NCI-H1105 treated with DMSO at 0.1 percent for 48 hours (cell line): ENCODE results near the gene EIF2S3.
"Not testable (repeated sequence)": the region's sequence is repeated elsewhere in the genome, so short reads cannot be mapped to it uniquely, and the experiment has no call there.

Experiments used
- DNase-seq: peaks from one replicate; lab custom pipeline; 2025; lab: John Stamatoyannopoulos, UW

EIF2S3 gene

DNA sequence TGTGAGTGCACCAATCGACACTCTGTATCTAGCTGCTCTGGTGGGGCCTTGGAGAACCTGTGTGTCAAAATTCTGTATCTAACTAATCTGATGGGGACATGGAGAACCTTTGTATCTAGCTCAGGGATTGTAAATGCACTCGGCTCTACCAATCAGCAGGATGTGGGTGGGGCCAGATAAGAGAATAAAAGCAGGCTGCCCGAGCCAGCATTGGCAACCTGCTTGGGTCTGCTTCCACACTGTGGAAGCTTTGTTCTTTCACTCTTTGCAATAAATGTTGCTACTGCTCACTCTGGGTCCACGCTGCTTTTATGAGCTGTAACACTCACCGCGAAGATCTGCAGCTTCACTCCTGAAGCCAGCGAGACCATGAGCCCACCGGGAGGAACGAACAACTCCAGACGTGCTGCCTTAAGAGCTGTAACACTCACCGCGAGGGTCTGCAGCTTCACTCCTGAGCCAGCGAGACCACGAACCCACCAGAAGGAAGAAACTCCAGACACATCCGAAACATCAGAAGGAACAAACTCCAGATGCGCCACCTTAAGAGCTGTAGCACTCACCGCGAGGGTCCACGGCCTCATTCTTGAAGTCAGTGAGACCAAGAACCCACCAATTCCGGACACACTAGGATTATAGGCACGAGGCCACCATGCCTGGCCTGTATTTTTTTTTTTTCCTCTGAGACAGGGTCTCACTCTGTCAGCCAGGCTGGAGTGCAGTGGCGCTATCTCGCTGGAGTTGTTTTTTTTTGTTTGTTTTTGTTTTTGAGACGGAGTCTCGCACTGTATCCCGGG lies 4.0 kb upstream of the EIF2S3 start:
- not testable (repeated sequence) for DNase-seq

GRCh38 chrX:24055043-24055356 lies 244 bp downstream of the EIF2S3 start:
- no peak for DNase-seq

- no peak for DNase-seq
Observed at GRCh38 chrX:24063488-24063887, 8.7 kb downstream of the EIF2S3 start.

GRCh38 chrX:24069877-24070276 lies 15.1 kb downstream of the EIF2S3 start:
- DNase-seq, result no peak

- no peak for DNase-seq
Observed at GRCh38 chrX:24079411-24079810, 24.7 kb downstream of the EIF2S3 start.

GRCh38 chrX:24080245-24080644 lies 25.5 kb downstream of the EIF2S3 start:
- DNase-seq, result not testable (repeated sequence)

- DNase-seq, result no peak
Observed at GRCh38 chrX:24080704-24081103, 25.9 kb downstream of the EIF2S3 start.

- DNase-seq, result peak; percentile 69
Observed at GRCh38 chrX:24081661-24082154, 27.0 kb downstream of the EIF2S3 start.

GRCh38 chrX:24082447-24082846 lies 27.7 kb downstream of the EIF2S3 start:
- no peak for DNase-seq

- DNase-seq, result no peak
Observed at GRCh38 chrX:24085101-24085500, 30.3 kb downstream of the EIF2S3 start.

GRCh38 chrX:24090300-24091200 lies 35.8 kb downstream of the EIF2S3 start:
- no peak for DNase-seq

- DNase-seq, result no peak
Observed at GRCh38 chrX:24093746-24094145, 39.0 kb downstream of the EIF2S3 start.

GRCh38 chrX:24097741-24098260 lies 43.0 kb downstream of the EIF2S3 start:
- no peak for DNase-seq

DNA sequence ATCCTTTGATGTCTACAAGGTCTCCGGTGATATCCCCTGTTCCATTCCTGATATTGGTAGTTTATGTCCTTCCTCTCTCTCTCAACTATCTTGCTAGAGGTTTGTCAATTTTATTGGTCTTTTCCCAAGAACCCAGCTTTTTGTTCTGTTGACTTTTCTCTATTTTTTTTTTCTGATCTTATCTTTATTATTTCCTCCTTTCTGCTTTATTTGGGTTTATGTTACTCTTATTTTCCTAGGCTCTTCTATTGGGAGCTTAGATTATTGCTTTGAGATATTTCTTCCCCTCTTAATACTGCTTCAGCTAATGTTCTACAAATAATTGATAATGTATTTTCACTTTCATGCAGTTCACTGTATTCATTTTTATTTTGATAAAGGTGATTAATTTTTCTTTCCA lies 44.2 kb downstream of the EIF2S3 start:
- no peak for DNase-seq

DNA sequence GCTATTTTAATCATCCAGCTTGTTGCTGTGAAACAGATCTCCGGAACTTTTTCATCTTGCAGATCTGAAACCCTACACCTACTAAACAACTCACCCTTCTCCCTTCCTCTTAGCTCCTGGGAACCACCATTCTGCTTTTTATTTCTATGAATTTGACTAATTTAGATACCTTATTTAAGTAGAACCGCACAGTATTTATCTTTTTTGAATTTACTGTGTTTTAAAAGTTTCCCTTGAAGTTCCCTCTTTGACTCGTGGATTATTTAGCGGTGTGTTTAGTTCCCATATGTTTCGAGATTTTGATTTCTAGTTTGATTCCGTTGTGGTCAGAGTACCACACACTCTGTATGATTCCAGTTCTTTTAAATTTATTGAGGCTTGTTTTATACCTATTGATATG lies 44.6 kb downstream of the EIF2S3 start:
- DNase-seq, result no peak

GRCh38 chrX:24100713-24101112 lies 46.0 kb downstream of the EIF2S3 start:
- DNase-seq, result no peak

GRCh38 chrX:24110069-24110468 lies 55.3 kb downstream of the EIF2S3 start:
- peak; percentile 59 for DNase-seq

DNA sequence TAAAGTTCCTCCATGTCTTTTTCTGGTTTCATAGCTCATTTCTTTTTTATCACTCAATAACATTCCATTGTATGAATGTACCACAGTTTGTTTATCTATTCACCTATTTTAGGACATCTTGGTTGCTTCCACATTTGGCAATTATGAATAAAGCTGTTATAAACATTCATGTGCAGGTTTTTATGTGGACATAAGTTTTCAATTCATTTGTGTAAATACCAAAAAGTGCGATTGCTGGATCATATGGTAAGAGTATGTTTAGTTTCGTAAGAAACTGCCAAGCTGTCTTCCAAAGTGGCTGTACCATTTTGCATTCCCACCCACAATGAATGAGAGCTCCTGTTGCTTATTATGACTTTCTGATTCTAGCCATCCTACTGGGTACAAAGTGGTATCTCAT lies 58.4 kb downstream of the EIF2S3 start:
- no peak for DNase-seq

DNA sequence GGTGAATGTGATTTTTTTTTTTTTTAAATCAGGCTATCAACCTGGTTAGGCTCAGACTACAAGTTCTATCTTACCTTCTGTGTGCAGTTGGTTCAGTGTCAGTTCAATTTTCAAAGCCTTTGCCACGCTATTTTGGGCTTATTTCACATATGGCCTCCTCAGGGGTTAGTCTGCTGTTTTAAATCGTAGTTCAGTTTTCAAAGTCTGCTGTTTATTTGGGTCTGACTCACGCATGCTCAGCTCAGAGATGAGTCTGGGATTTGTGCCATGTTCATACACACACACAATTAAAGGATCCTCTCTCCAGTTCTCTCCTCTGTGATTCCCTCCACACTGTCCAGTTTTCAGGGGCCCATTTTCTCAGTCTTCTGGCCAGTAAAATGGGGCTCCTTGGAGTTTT lies 62.5 kb downstream of the EIF2S3 start:
- no peak for DNase-seq

DNA sequence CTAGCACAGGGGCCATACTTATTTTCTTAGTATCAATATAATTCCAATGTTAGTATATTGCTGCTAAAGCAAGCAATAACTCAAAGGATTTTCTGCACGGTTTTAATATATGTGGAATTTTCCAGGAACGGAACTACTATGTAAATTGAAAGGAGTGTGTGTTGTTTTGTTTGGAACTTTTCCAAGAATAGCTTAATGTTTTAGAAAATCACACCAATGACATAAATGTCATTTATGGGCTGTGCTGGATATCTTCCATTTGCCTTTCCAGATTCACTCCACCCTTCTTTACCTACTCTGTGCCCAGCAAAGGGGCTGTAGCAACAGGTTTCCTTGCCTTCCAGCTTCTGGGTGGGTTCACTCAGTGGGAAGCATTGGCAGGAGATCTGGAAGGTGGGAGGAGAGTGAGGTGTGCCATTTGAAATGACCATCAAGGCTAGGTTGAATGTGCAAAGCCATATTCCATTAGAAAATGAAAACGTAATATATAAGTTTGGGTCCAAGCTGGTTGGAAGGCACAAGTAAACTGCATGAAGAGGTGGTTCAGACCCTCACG lies 69.6 kb downstream of the EIF2S3 start:
- DNase-seq, result no peak

DNA sequence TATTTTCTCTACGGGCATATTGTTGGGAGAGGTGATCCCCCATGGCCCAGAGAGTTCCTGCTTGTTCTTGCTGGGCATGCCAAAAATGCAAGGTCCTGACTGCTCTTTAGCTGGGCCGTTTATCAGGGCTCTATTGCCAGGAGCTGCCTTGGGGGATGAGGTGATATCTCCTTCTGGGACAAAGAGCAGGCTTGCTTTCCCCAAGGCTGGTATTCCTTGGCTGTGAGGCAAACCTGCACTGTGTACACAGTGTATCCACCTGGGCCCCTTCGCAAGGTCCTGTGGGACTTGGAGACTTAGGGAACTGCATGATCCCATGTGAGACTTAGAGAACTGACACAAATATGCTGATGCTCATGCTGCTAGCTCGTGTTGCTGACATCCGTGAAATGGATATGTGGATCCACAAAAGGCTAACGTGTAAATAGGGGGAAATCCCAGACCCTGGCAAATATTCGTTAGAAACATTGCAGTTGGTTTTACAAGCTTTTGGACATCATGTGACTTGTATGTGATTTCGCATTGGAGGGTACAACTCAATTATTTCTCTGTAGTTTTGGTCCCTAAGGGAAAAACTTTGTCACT lies 70.4 kb downstream of the EIF2S3 start:
- no peak for DNase-seq
